Stimulated activated CD4-positive, alpha-beta T cell treated with anti-CD3 and anti-CD28 coated beads, TNF-alpha, amount 100 ng/mL, for 24 hours (primary cell): Measurements from ENCODE around the gene SMTNL2.
"Not testable (repeated sequence)": the region's sequence is repeated elsewhere in the genome, so short reads cannot be mapped to it uniquely, and the experiment has no call there.

Experiments
- DNase-seq, 3 experiments: peaks; one replicate each; pipeline ENCODE4 v3.0.0-alpha.2; 2020; ENCODE audit warnings: low read depth in 3 of 3

The SMTNL2 gene

GRCh38 chr17:4634976-4635375 is 50.6 kb downstream of the SMTNL2 start:
- no peak for DNase-seq

- DNase-seq = no peak
These were observed 51.6 kb downstream of the SMTNL2 start for GRCh38 chr17:4635823-4636375.

GRCh38 chr17:4636474-4637100 is 52.3 kb downstream of the SMTNL2 start:
- DNase-seq = no peak

GRCh38 chr17:4638766-4639165 is 54.4 kb downstream of the SMTNL2 start:
- DNase-seq = not testable (repeated sequence)

GRCh38 chr17:4639301-4640059 is 55.2 kb downstream of the SMTNL2 start:
- DNase-seq = peak in 1 of 3 experiments; percentile 18

- DNase-seq = peak in 1 of 3 experiments; percentile 16
These were observed 56.4 kb downstream of the SMTNL2 start for GRCh38 chr17:4640569-4641188.

- DNase-seq = no peak
These were observed 57.2 kb downstream of the SMTNL2 start, which contains the start of gene ALOX15 for GRCh38 chr17:4641297-4642195. TSS of gene ALOX15 (minus strand) at chr17:4641678. CDS start at chr17:4641651, 27 bp downstream.

GRCh38 chr17:4642286-4642685 is 58.0 kb downstream of the SMTNL2 start:
- no peak for DNase-seq

GRCh38 chr17:4643676-4644075 is 59.3 kb downstream of the SMTNL2 start:
- DNase-seq = no peak

GRCh38 chr17:4645642-4646041 is 61.3 kb downstream of the SMTNL2 start:
- DNase-seq = no peak

GRCh38 chr17:4648741-4649140 is 64.4 kb downstream of the SMTNL2 start:
- no peak for DNase-seq

- DNase-seq = no peak
These were observed 68.7 kb downstream of the SMTNL2 start for GRCh38 chr17:4652997-4653396.

GRCh38 chr17:4655933-4656332 is 71.6 kb downstream of the SMTNL2 start:
- not testable (repeated sequence) for DNase-seq

- DNase-seq = no peak
These were observed 73.3 kb downstream of the SMTNL2 start for GRCh38 chr17:4657678-4658077.
